Spleen (tissue), 11 donors: Measurements from ENCODE around the gene POU2F1. TPM values are rescaled to one million over a fixed set of nuclear protein-coding genes. Genes with fewer than 3 reads are reported as not detected.

Experiments used
- DNase-seq: peaks from one replicate; pipeline ENCODE4 v3.0.0-alpha.2; 2020
- H3K27ac ChIP-seq, 8 donors: fragments of 200-600 bp; sonication (generic) in 7 of 8; 1 replicate in 4 of 8; 2 replicates in 4 of 8; pipeline versions ENCODE4 v1.5.0 to v1.8.0; 2016 to 2021; ENCODE audit warnings: inconsistent platforms in 4 of 8, mild to moderate bottlenecking in 4 of 8, moderate library complexity in 1 of 8
- H3K27me3 ChIP-seq, 7 donors: fragments of 200-600 bp; sonication (generic) in 6 of 7; replicated peaks in 1 of 7; 1 replicate in 4 of 7; 2 replicates in 3 of 7; pipeline versions ENCODE4 v1.5.0 to v1.8.0; 2016 to 2021; ENCODE audit warnings: inconsistent platforms in 3 of 7, mild to moderate bottlenecking in 1 of 7
- H3K36me3 ChIP-seq, 6 donors: fragments of 200-600 bp; sonication (generic) in 5 of 6; 1 replicate in 4 of 6; 2 replicates in 2 of 6; pipeline versions ENCODE4 v1.5.0 to v1.8.0; 2016 to 2021; ENCODE audit warnings: inconsistent platforms in 2 of 6
- H3K4me1 ChIP-seq, 6 donors: fragments of 200-600 bp; sonication (generic) in 5 of 6; 1 replicate in 3 of 6; 2 replicates in 3 of 6; pipeline versions ENCODE4 v1.5.0 to v1.8.0; 2016 to 2021; ENCODE audit warnings: inconsistent platforms in 3 of 6
- H3K4me3 ChIP-seq, 8 donors: fragments of 200-600 bp; sonication (generic) in 7 of 8; 1 replicate in 4 of 8; 2 replicates in 4 of 8; pipeline versions ENCODE4 v1.5.0 to v1.8.0; 2016 to 2021; ENCODE audit warnings: inconsistent platforms in 4 of 8, mild to moderate bottlenecking in 4 of 8, moderate library complexity in 2 of 8
- H3K9me3 ChIP-seq, 8 donors: fragments of 200-600 bp; sonication (generic) in 7 of 8; 1 replicate in 4 of 8; 2 replicates in 4 of 8; pipeline versions ENCODE4 v1.5.0 to v1.8.0; 2016 to 2021; ENCODE audit warnings: inconsistent platforms in 4 of 8
- CTCF ChIP-seq, 11 experiments: fragments of 200-600 bp in 7 of 11; fragments of 450-650 bp in 4 of 11; sonication (generic) in 4 of 11; IDR thresholded peaks in 8 of 11; conservative IDR thresholded peaks in 3 of 11; 1 replicate in 7 of 11; 2 replicates in 4 of 11; pipeline versions ENCODE4 v1.4.0 to v1.8.0; 2016 to 2021; ENCODE audit warnings: antibody characterized with exemption in 11 of 11, inconsistent platforms in 4 of 11, mild to moderate bottlenecking in 1 of 11
- POLR2A ChIP-seq, 3 donors: fragments of 450-650 bp; IDR thresholded peaks; one replicate each; pipeline ENCODE4 v1.5.1; 2017; ENCODE audit warnings: antibody characterized with exemption in 3 of 3, mild to moderate bottlenecking in 1 of 3
- POLR2AphosphoS5 ChIP-seq, 3 donors: sonication (generic); formaldehyde crosslinking; IDR thresholded peaks; one replicate each; pipeline ENCODE4 v1.5.1; 2017; ENCODE audit warnings: antibody characterized with exemption in 3 of 3
- WGBS, 5 donors: extraction: QIAGEN DNeasy Blood & Tissue Kit in 3 of 5; methylation state at CpG; one replicate each; pipeline versions ENCODE4 v1.1.5 to v1.1.7; 2013 to 2018; 5-methylcytosine and 5-hydroxymethylcytosine counted together
- intact Hi-C: fragments of 100-400 bp; cut with DNase I; formaldehyde crosslinking; loops from one replicate; pipeline ENCODE4 v1.15.0; 2023; ENCODE audit warnings: low total_unique reads
- polyA plus RNA-seq, 3 donors: library from polyadenylated mRNA; stranded (reverse); fragments of 200-250 nt; gene quantifications; one replicate each; pipeline ENCODE4 v1.2.1, GENCODE V29; 2013
- total RNA-seq, 7 donors: library from RNA; depleted of rRNA in 3 of 7; stranded (reverse); fragments of >200 nt in 3 of 7; fragmentation: NEBNext Ultra II Directional in 4 of 7; extraction: Animal tissue kit (Norgen Biotek cat#: 25700) in 4 of 7; gene quantifications; one replicate each; pipeline versions ENCODE4 v1.1.0 to v1.2.1, GENCODE V29; 2016 to 2021
- donor health status: healthy with polysubstance abuse.
- donor health status: DM: no; HTN: no; CAD: no; lungs with moderate emphysema.
- donor health status: DM: no; HTN: no; CAD: no.
- donor health status: Bipolar disorder and iron deficiency.
- donor health status: healthy.
- donor health status: DM: no; HTN: no; CAD: no.
- donor health status: DM: yes; HTN: yes; CAD: no.

Gene POU2F1
- total and polyA plus RNA-seq, 10 donors = 1.8 to 60.3 (median 27.4) TPM

- peaks cover 9 to 93% (median 40%) of the 10 kb centered on the region in 6 donors for H3K4me1 ChIP-seq
- H3K27me3 ChIP-seq = peaks cover 0 to 11% (median 0%) of the 10 kb centered on the region in 7 donors
- peak overlapping the region in 7 of 8 donors; percentile 4 to 87 (median 30) for H3K27ac ChIP-seq
- H3K4me3 ChIP-seq = no peak overlapping the region
- no peak for DNase-seq
- no peaks in the 10 kb centered on the region for H3K9me3 ChIP-seq
- WGBS, 5 donors = 62 to 85% (median 73%) methylated on average over 5 of the region's 5 CpGs
- intact Hi-C loops = no loop called here
- no peaks in the 10 kb centered on the region for H3K36me3 ChIP-seq
- TF ChIP-seq CTCF (IDR thresholded peaks at IDR 0.05 in 8 of 11, conservative IDR thresholded peaks at IDR 0.05 in 3 of 11) = no peak
- no peak for TF ChIP-seq POLR2AphosphoS5 (IDR thresholded peaks at IDR 0.05)
- no peak for TF ChIP-seq POLR2A (IDR thresholded peaks at IDR 0.05)
These were observed 230.2 kb downstream of the POU2F1 start for GRCh38 chr1:167450843-167451242.

- WGBS, 5 donors = 74 to 91% (median 81%) methylated on average over 8 of the region's 8 CpGs
- no peak for DNase-seq
- Histone ChIP-seq H3K9me3 (no peaks in the 10 kb centered on the region), H3K4me1 (peaks cover 3 to 93% (median 38%) of the 10 kb centered on the region in 6 donors), H3K27ac (peak overlapping the region in 3 of 8 donors; percentile 7 to 87 (median 70)), H3K36me3 (no peaks in the 10 kb centered on the region), H3K4me3 (no peak overlapping the region), H3K27me3 (peaks cover 0 to 11% (median 0%) of the 10 kb centered on the region in 7 donors)
- TF ChIP-seq POLR2A (IDR thresholded peaks at IDR 0.05) = no peak
- no peak for TF ChIP-seq POLR2AphosphoS5 (IDR thresholded peaks at IDR 0.05)
- no peak for TF ChIP-seq CTCF (IDR thresholded peaks at IDR 0.05 in 8 of 11, conservative IDR thresholded peaks at IDR 0.05 in 3 of 11)
- intact Hi-C loops = no loop called here
These were observed 231.8 kb downstream of the POU2F1 start for GRCh38 chr1:167452483-167452882.

GRCh38 chr1:167453123-167453522, 232.4 kb downstream of the POU2F1 start:
- intact Hi-C loops = no loop called here
- Histone ChIP-seq H3K4me3 (no peak overlapping the region), H3K36me3 (no peaks in the 10 kb centered on the region), H3K4me1 (peaks cover 0 to 93% (median 32%) of the 10 kb centered on the region in 6 donors), H3K27me3 (peaks cover 0 to 11% (median 0%) of the 10 kb centered on the region in 7 donors), H3K27ac (peak overlapping the region in 3 of 8 donors; percentile 30 to 92 (median 87)), H3K9me3 (no peaks in the 10 kb centered on the region)
- WGBS, 5 donors = 75 to 91% (median 85%) methylated on average over 6 of the region's 6 CpGs
- TF ChIP-seq POLR2A (IDR thresholded peaks at IDR 0.05) = no peak
- no peak for DNase-seq

GRCh38 chr1:167454304-167454893, 233.7 kb downstream of the POU2F1 start:
- DNase-seq = no peak
- Histone ChIP-seq H3K4me1 (peaks cover 0 to 87% (median 27%) of the 10 kb centered on the region in 6 donors), H3K27me3 (peaks cover 0 to 11% (median 0%) of the 10 kb centered on the region in 7 donors), H3K9me3 (no peaks in the 10 kb centered on the region), H3K36me3 (no peaks in the 10 kb centered on the region), H3K4me3 (peak overlapping the region; percentile 39 to 89 (median 64)), H3K27ac (peak overlapping the region; percentile 59 to 92 (median 86))
- intact Hi-C loops = no loop called here
- TF ChIP-seq POLR2AphosphoS5 (IDR thresholded peaks at IDR 0.05) (no peak), CTCF (IDR thresholded peaks at IDR 0.05 in 8 of 11, conservative IDR thresholded peaks at IDR 0.05 in 3 of 11) (no peak), POLR2A (IDR thresholded peaks at IDR 0.05) (no peak)
- 28 to 32% (median 30%) methylated on average over 14 to 19 of the region's 19 CpGs for WGBS, 5 donors
